HEK293 (cell line): ENCODE results near the gene C5orf46.

ENCODE experiments used
- CTCF ChIA-PET: fragments of 350-600 bp; formaldehyde crosslinking; extraction: SDS; loops from one replicate; lab custom pipeline; 2021; ENCODE audit warnings: antibody characterized with exemption; lab: Yijun Ruan, JAX
- POLR2A ChIA-PET: fragments of 300-600 bp; formaldehyde crosslinking; extraction: SDS; loops from one replicate; lab custom pipeline; 2020; ENCODE audit warnings: antibody characterized with exemption, inconsistent platforms; lab: Yijun Ruan, JAX
- H3K27ac ChIP-seq: fragments of 200-500 bp; sonication (Bioruptor generic); 2 replicates; pipeline ENCODE4 v1.5.1; 2014; ENCODE audit warnings: low read depth, low read length, control low read depth, inconsistent platforms; ENCODE audit errors: extremely low read depth
- H3K36me3 ChIP-seq, 2 experiments: fragments of 200-500 bp in 1 of 2; sonication (Bioruptor generic) in 1 of 2; 1 replicate in 1 of 2; 2 replicates in 1 of 2; pipeline ENCODE4 v1.5.1; 2014 to 2017; ENCODE audit warnings: inconsistent platforms in 2 of 2, low read length in 2 of 2; ENCODE audit not compliant: control insufficient read depth in 2 of 2, insufficient read depth in 1 of 2
- H3K4me1 ChIP-seq: fragments of 200-500 bp; sonication (Bioruptor generic); 2 replicates; pipeline ENCODE4 v1.5.1; 2014; ENCODE audit warnings: mild to moderate bottlenecking, low read length, inconsistent platforms; ENCODE audit not compliant: control insufficient read depth, insufficient read depth
- H3K4me3 ChIP-seq: 2 replicates; pipeline ENCODE4 v1.5.1; 2011; ENCODE audit warnings: low read depth, mild to moderate bottlenecking, control low read depth, low read length, moderate library complexity
- H3K9me3 ChIP-seq: fragments of 200-500 bp; sonication (Bioruptor generic); 2 replicates; pipeline ENCODE4 v1.5.1; 2014; ENCODE audit warnings: low read depth, low read length, inconsistent platforms; ENCODE audit not compliant: control insufficient read depth, insufficient read depth
- GLIS2 ChIP-seq: fragments of 450-650 bp; formaldehyde crosslinking; IDR thresholded peaks from 2 replicates; pipeline ENCODE4 v1.5.1; 2016; ENCODE audit warnings: missing biosample characterization, missing genetic modification characterization
- HIC1 ChIP-seq: fragments of 450-650 bp; formaldehyde crosslinking; IDR thresholded peaks from 2 replicates; pipeline ENCODE4 v1.5.1; 2016; ENCODE audit warnings: missing biosample characterization, missing genetic modification characterization
- KLF16 ChIP-seq: fragments of 450-650 bp; formaldehyde crosslinking; IDR thresholded peaks from 2 replicates; pipeline ENCODE4 v1.5.1; 2017; ENCODE audit warnings: missing biosample characterization, missing genetic modification characterization
- KLF17 ChIP-seq: fragments of 450-650 bp; formaldehyde crosslinking; IDR thresholded peaks from 2 replicates; pipeline ENCODE4 v1.5.1; 2016; ENCODE audit warnings: missing biosample characterization, missing genetic modification characterization
- OVOL3 ChIP-seq: fragments of 450-650 bp; formaldehyde crosslinking; IDR thresholded peaks from 2 replicates; pipeline ENCODE4 v1.5.1; 2016; ENCODE audit warnings: missing biosample characterization, missing genetic modification characterization
- SETDB1 ChIP-seq: IDR thresholded peaks from one replicate; pipeline ENCODE4 v1.6.1; 2017; ENCODE audit warnings: mild to moderate bottlenecking, low read length, moderate library complexity, mixed read lengths; ENCODE audit not compliant: insufficient read length
- ZBTB1 ChIP-seq: fragments of 450-650 bp; formaldehyde crosslinking; IDR thresholded peaks from 2 replicates; pipeline ENCODE4 v1.5.1; 2016; ENCODE audit warnings: missing biosample characterization, missing genetic modification characterization
- ZNF140 ChIP-seq: fragments of 450-650 bp; formaldehyde crosslinking; IDR thresholded peaks from 2 replicates; pipeline ENCODE4 v1.5.1; 2016; ENCODE audit warnings: missing biosample characterization, missing genetic modification characterization
- ZNF155 ChIP-seq: fragments of 450-650 bp; formaldehyde crosslinking; IDR thresholded peaks from 2 replicates; pipeline ENCODE4 v1.5.1; 2016; ENCODE audit warnings: missing biosample characterization, missing genetic modification characterization
- ZNF157 ChIP-seq: fragments of 450-650 bp; formaldehyde crosslinking; IDR thresholded peaks from 2 replicates; pipeline ENCODE4 v1.5.1; 2016; ENCODE audit warnings: missing biosample characterization, missing genetic modification characterization
- ZNF16 ChIP-seq: fragments of 450-650 bp; formaldehyde crosslinking; IDR thresholded peaks from 2 replicates; pipeline ENCODE4 v1.5.1; 2016; ENCODE audit warnings: low read depth, missing biosample characterization, missing genetic modification characterization
- ZNF18 ChIP-seq: fragments of 450-650 bp; formaldehyde crosslinking; IDR thresholded peaks from 2 replicates; pipeline ENCODE4 v1.5.1; 2016; ENCODE audit warnings: missing biosample characterization, missing genetic modification characterization
- ZNF24 ChIP-seq: fragments of 450-650 bp; formaldehyde crosslinking; IDR thresholded peaks from 2 replicates; pipeline ENCODE4 v1.5.1; 2016; ENCODE audit warnings: missing biosample characterization, missing genetic modification characterization
- ZNF280C ChIP-seq: fragments of 450-650 bp; formaldehyde crosslinking; IDR thresholded peaks from 2 replicates; pipeline ENCODE4 v1.5.1; 2016; ENCODE audit warnings: missing biosample characterization, missing genetic modification characterization
- ZNF341 ChIP-seq: fragments of 450-650 bp; formaldehyde crosslinking; IDR thresholded peaks from 2 replicates; pipeline ENCODE4; 2016; ENCODE audit warnings: low read depth, missing biosample characterization, missing genetic modification characterization
- ZNF350 ChIP-seq: fragments of 450-650 bp; formaldehyde crosslinking; IDR thresholded peaks from 2 replicates; pipeline ENCODE4 v1.5.0; 2017; ENCODE audit warnings: missing biosample characterization, mild to moderate bottlenecking, missing genetic modification characterization
- ZNF404 ChIP-seq: fragments of 450-650 bp; formaldehyde crosslinking; IDR thresholded peaks from 2 replicates; pipeline ENCODE4 v1.5.1; 2017; ENCODE audit warnings: missing biosample characterization, missing genetic modification characterization
- ZNF426 ChIP-seq: fragments of 450-650 bp; formaldehyde crosslinking; IDR thresholded peaks from 2 replicates; pipeline ENCODE4 v1.5.1; 2017; ENCODE audit warnings: missing biosample characterization, missing genetic modification characterization, mild to moderate bottlenecking, inconsistent platforms, moderate library complexity
- ZNF449 ChIP-seq: fragments of 450-650 bp; formaldehyde crosslinking; IDR thresholded peaks from 2 replicates; pipeline ENCODE4 v1.5.1; 2017; ENCODE audit warnings: missing biosample characterization, mild to moderate bottlenecking, missing genetic modification characterization, moderate library complexity
- ZNF626 ChIP-seq: fragments of 450-650 bp; sonication (Bioruptor Pico); formaldehyde crosslinking; IDR thresholded peaks from 2 replicates; pipeline ENCODE4 v1.5.1; 2018; ENCODE audit warnings: missing biosample characterization, missing genetic modification characterization, inconsistent platforms
- ZNF639 ChIP-seq: fragments of 450-650 bp; formaldehyde crosslinking; IDR thresholded peaks from 2 replicates; pipeline ENCODE4 v1.5.1; 2016; ENCODE audit warnings: missing biosample characterization, missing genetic modification characterization
- ZNF664 ChIP-seq: fragments of 450-650 bp; formaldehyde crosslinking; IDR thresholded peaks from 2 replicates; pipeline ENCODE4 v1.5.1; 2016; ENCODE audit warnings: missing biosample characterization, missing genetic modification characterization
- ZNF677 ChIP-seq: fragments of 450-650 bp; IDR thresholded peaks from 2 replicates; pipeline ENCODE4 v1.5.0; 2018; ENCODE audit warnings: missing biosample characterization, mild to moderate bottlenecking, missing genetic modification characterization, moderate library complexity
- ZNF776 ChIP-seq: fragments of 450-650 bp; formaldehyde crosslinking; IDR thresholded peaks from 2 replicates; pipeline ENCODE4 v1.5.0; 2017; ENCODE audit warnings: missing biosample characterization, missing genetic modification characterization, borderline replicate concordance
- ZNF785 ChIP-seq: fragments of 450-650 bp; formaldehyde crosslinking; IDR thresholded peaks from 2 replicates; pipeline ENCODE4 v1.5.1; 2016; ENCODE audit warnings: missing biosample characterization, missing genetic modification characterization
- ZXDB ChIP-seq: fragments of 450-650 bp; formaldehyde crosslinking; IDR thresholded peaks from 2 replicates; pipeline ENCODE4 v1.5.1; 2016; ENCODE audit warnings: missing biosample characterization, missing genetic modification characterization
- TF ChIP-seq, protein P1 (sequence below): fragments of 450-650 bp; formaldehyde crosslinking; IDR thresholded peaks from 2 replicates; pipeline ENCODE4 v1.5.1; 2016; ENCODE audit warnings: missing biosample characterization, missing genetic modification characterization

Gene C5orf46

GRCh38 chr5:147880487-147880886 is 25.9 kb downstream of the C5orf46 start:
- Histone ChIP-seq H3K9me3 (no peaks in the 10 kb centered on the region), H3K4me1 (no peaks in the 10 kb centered on the region), H3K27ac (no peak overlapping the region), H3K36me3 (no peaks in the 10 kb centered on the region), H3K4me3 (no peak overlapping the region)
- CTCF ChIA-PET, result interaction anchor here (6.7 kb wide), 1 partner anchor 53 kb away, joined by 40 read pairs; no protein-coding TSS in a partner anchor
- POLR2A ChIA-PET, result no interaction called here
- TF ChIP-seq ZNF157 (tag by site-specific recombination) (no peak), ZNF341 (tag by site-specific recombination) (no peak), ZBTB1 (tag by site-specific recombination) (no peak), ZNF677 (no peak), ZNF785 (tag by site-specific recombination) (no peak), ZNF404 (no peak), GLIS2 (tag by site-specific recombination) (no peak), ZNF140 (tag by site-specific recombination) (no peak), ZNF18 (tag by site-specific recombination) (no peak), ZNF664 (no peak), ZNF626 (tag by site-specific recombination) (no peak), ZXDB (no peak), OVOL3 (no peak), KLF16 (tag by site-specific recombination) (no peak), ZNF449 (tag by site-specific recombination) (no peak), ZNF776 (no peak), ZNF350 (tag by site-specific recombination) (no peak), ZNF16 (tag by site-specific recombination) (no peak)
- TF ChIP-seq, protein P1, sequence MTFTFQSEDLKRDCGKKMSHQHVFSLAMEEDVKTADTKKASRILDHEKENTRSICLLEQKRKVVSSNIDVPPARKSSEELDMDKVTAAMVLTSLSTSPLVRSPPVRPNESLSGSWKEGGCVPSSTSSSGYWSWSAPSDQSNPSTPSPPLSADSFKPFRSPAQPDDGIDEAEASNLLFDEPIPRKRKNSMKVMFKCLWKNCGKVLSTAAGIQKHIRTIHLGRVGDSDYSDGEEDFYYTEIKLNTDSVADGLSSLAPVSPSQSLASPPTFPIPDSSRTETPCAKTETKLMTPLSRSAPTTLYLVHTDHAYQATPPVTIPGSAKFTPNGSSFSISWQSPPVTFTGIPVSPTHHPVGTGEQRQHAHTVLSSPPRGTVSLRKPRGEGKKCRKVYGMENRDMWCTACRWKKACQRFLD, result no peak

DNA sequence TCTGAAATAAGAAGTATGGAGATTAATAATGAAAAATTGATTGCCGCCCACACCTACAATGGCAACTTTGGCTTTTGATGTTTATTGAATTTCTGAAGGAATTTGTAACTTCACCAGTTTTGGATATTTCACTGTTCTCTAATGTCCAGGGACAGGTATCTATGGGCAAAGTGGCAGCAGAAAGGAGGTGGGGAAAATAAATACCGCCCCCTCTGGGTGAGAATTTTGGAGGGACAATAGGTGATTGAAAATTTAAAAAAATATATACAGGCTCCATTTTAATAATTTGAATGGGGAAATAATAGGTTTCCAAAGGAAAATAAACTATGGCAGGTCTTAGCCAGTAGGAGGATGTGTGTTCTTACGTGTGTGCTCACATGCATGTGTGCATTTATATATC is 26.6 kb downstream of the C5orf46 start:
- CTCF ChIA-PET, result interaction anchor here (1.6 to 6.7 kb wide), 2 partner anchors 22 to 54 kb away, joined by 4 to 40 read pairs; no protein-coding TSS in a partner anchor
- POLR2A ChIA-PET, result no interaction called here
- TF ChIP-seq ZNF280C (no peak), HIC1 (tag by site-specific recombination) (no peak), ZNF155 (no peak), KLF17 (tag by site-specific recombination) (no peak), ZNF639 (no peak), ZNF426 (tag by site-specific recombination) (no peak), SETDB1 (no peak), ZNF24 (tag by site-specific recombination) (no peak)

More for the DNA sequence above, 26.6 kb downstream of the C5orf46 start:
- H3K36me3 ChIP-seq, result no peaks in the 10 kb centered on the region
- no peaks in the 10 kb centered on the region for H3K9me3 ChIP-seq
- H3K4me3 ChIP-seq, result no peak overlapping the region
- H3K4me1 ChIP-seq, result no peaks in the 10 kb centered on the region
- no peak overlapping the region for H3K27ac ChIP-seq
